Panc1 (cell line): Measurements from ENCODE around the gene AIFM3. TPM values are rescaled to one million over a fixed set of nuclear protein-coding genes. Genes with fewer than 3 reads are reported as not detected.

ENCODE experiments used
- ATAC-seq: fragments of 200-7000 bp; cut with Tn5 transposase; 2 replicates; pipeline ENCODE4 v1.9.1; 2020; ENCODE audit warnings: mild to moderate bottlenecking, moderate library complexity
- BruUV-seq: library from RNA; stranded (reverse); fragments of 400-500 nt; replicated peaks from 2 replicates; lab custom pipeline; 2021; lab: Mats Ljungman, UMichigan
- CTCF ChIA-PET: fragments of 300-600 bp; sonication (Branson Sonifier 250); formaldehyde crosslinking; loops from one replicate; lab custom pipeline; 2022; ENCODE audit warnings: antibody characterized with exemption; lab: Charles Lee
- POLR2A ChIA-PET: fragments of 300-600 bp; sonication (Branson Sonifier 250); formaldehyde crosslinking; loops from one replicate; lab custom pipeline; 2022; ENCODE audit warnings: antibody characterized with exemption; lab: Charles Lee
- DNase-seq: peaks from one replicate; pipeline ENCODE4 v3.0.0-alpha.2; 2010; ENCODE audit warnings: low read depth, low spot score
- H3K27ac ChIP-seq: 2 replicates; pipeline ENCODE4 v1.5.1; 2011; ENCODE audit warnings: mild to moderate bottlenecking, low read length, inconsistent platforms
- H3K27me3 ChIP-seq: fragments of 200-500 bp; sonication (Bioruptor generic); 2 replicates; pipeline ENCODE4 v1.6.0; 2014; ENCODE audit warnings: low read length, inconsistent platforms; ENCODE audit not compliant: control insufficient read depth, insufficient read depth
- H3K36me3 ChIP-seq: fragments of 200-500 bp; sonication (Bioruptor generic); 2 replicates; pipeline ENCODE4 v1.5.1; 2014; ENCODE audit warnings: inconsistent platforms, mild to moderate bottlenecking, low read length, moderate library complexity; ENCODE audit not compliant: control insufficient read depth, insufficient read depth
- H3K4me1 ChIP-seq: 2 replicates; pipeline ENCODE4 v1.5.1; 2011; ENCODE audit warnings: inconsistent platforms, mild to moderate bottlenecking, low read length, moderate library complexity; ENCODE audit not compliant: control insufficient read depth, insufficient read depth
- H3K4me3 ChIP-seq, 2 experiments: 2 replicates each; pipeline ENCODE4 v1.5.1; 2011 to 2012; ENCODE audit warnings: low read depth in 2 of 2, low read length in 2 of 2, mild to moderate bottlenecking in 2 of 2, inconsistent platforms in 1 of 2, moderate library complexity in 1 of 2
- H3K9me3 ChIP-seq: fragments of 200-500 bp; sonication (Bioruptor generic); 2 replicates; pipeline ENCODE4 v1.5.1; 2014; ENCODE audit warnings: low read depth, mild to moderate bottlenecking, inconsistent platforms, low read length, moderate library complexity; ENCODE audit not compliant: control insufficient read depth, insufficient read depth
- POLR2AphosphoS5 ChIP-seq: IDR thresholded peaks from 2 replicates; pipeline ENCODE4 v1.6.1; 2012; ENCODE audit warnings: mild to moderate bottlenecking, low read depth, low read length, moderate library complexity
- SIN3A ChIP-seq: IDR thresholded peaks from 2 replicates; pipeline ENCODE4 v1.6.1; 2012; ENCODE audit warnings: low read depth, mild to moderate bottlenecking, low read length, moderate library complexity, borderline replicate concordance; ENCODE audit not compliant: insufficient read depth
- TCF7L2 ChIP-seq: IDR thresholded peaks from 2 replicates; pipeline ENCODE4 v1.6.1; 2011; ENCODE audit warnings: mild to moderate bottlenecking, low read depth, low read length, inconsistent platforms
- in situ Hi-C: cut with HindIII; loops from 2 replicates; pipeline ENCODE4 v1.10.0; 2016; ENCODE audit warnings: low sequenced_read_pairs, low pct_unique_long_range_greater_than_20kb
- intact Hi-C: fragments of 100-400 bp; cut with micrococcal nuclease; formaldehyde crosslinking; loops from one replicate; pipeline ENCODE4 v1.10.0; 2022; ENCODE audit not compliant: unreplicated experiment
- total RNA-seq: library from RNA; stranded (reverse); gene quantifications from one replicate; pipeline ENCODE4 v1.2.1, GENCODE V29; 2021; ENCODE audit not compliant: unreplicated experiment
- TF ChIP-seq, protein P1 (sequence below), 2 experiments: IDR thresholded peaks; 2 replicates each; pipeline ENCODE4 v1.6.1; 2011 to 2012; ENCODE audit warnings: low read depth in 2 of 2, control low read depth in 1 of 2, low read length in 1 of 2, mild to moderate bottlenecking in 1 of 2, moderate library complexity in 1 of 2; ENCODE audit not compliant: insufficient read depth in 1 of 2
- TF ChIP-seq, protein P2 (sequence below): fragments of 450-650 bp; IDR thresholded peaks from 2 replicates; pipeline ENCODE4 v1.5.1; 2017; ENCODE audit warnings: mild to moderate bottlenecking

Gene AIFM3
- total RNA-seq, 1 experiment from 2014 or later: 2.7 TPM

DNA sequence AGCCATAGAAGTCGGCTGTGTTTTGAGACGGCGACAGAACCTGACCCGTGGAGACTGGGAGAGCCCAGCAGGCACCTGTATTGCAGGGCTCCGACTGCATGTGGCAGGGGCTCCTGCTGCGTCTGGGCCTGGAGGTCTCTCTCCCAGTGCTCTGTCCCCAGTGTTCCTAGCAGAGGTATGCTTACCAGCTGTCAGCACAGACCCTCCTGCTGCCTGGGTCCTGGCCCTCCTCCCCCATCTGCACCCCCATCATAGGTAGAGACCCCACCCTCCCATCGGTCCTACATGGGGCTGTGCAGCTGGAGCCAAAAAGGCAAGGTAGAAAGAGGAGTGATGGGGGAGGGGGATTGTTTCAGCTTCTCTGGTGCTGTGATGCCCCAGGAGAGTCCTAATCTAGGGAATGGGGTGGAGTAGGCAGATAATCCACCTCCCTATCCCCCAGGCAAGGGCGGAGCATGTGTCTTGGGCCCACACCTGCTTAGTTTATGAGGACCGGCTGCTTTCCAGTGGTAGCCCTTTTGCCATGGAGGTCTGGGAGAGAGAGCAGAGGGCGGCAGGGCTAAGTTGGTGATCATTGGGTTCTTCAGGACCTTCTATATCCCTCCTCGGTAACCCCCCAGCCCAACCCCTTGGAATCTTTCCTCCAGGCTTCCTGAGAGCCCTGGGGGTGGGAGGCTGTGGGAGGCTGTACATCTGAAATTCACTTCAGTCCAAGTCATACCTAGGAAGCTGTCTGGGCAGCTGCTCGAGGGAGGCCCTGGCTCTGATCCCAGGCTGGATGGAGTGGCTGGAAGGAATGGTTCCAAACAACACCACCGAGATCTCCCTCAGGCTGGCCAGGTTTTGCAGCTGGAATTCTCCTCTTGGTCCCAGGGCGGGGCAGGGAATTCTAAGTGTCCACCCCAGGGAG, 60.0 kb downstream of the AIFM3 start:
- intact Hi-C loops: no loop called here

DNA sequence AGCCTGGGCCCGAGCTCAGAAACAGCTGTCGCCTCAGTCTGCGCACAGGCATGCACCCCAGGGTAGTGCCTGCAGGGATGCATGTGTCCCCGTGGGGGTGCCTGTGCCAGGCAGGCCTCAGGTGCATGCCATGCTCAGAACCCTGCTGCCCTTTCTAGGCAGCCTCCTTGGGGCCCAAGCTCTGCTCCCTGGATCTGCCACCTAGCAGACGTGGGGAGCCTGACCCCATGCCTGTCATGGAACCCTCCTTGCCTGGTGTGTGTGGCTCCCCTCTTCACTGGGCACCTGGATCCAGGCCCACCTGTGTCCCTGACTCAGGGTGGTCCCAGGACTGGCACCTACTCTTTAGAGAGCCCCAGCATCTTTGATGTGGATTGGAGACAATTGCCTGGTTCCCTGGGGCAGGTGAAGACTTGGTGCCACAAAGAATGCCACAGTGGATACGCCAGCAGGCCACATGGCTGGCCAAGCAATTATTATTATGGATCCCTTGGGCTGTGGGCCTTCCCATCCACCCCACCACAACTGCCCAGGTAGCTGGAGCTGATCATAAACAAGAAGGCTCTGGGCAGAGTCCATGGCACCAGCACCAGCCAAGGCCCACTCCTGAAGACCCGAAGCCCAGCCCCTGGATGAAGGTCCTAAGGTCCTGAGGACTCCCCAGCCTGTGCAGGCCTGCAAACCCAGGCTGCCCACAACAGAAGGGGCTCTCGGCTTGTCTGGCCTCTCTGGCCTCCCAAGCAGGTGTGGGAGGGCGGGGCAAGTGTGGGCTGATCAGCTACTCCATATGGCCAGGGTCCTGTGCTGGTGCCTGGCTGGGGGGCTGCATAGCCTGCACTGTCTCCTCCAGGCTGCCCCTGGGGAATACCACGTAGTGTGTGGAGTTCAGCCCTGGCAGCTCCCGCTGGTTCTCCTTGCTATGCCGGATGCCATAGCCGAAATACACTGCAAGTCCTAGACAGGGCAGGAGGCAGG, 61.5 kb downstream of the AIFM3 start:
- Histone ChIP-seq H3K4me3 (no peak overlapping the region), H3K36me3 (no peaks in the 10 kb centered on the region), H3K4me1 (no peaks in the 10 kb centered on the region), H3K27ac (no peak overlapping the region), H3K27me3 (no peaks in the 10 kb centered on the region), H3K9me3 (no peaks in the 10 kb centered on the region)
- POLR2A ChIA-PET: no interaction called here
- BruUV-seq: no TSS peak
- no peak for ATAC-seq
- in situ Hi-C loops: no loop called here
- CTCF ChIA-PET: no interaction called here
- intact Hi-C loops: no loop called here
- TF ChIP-seq, protein P1, sequence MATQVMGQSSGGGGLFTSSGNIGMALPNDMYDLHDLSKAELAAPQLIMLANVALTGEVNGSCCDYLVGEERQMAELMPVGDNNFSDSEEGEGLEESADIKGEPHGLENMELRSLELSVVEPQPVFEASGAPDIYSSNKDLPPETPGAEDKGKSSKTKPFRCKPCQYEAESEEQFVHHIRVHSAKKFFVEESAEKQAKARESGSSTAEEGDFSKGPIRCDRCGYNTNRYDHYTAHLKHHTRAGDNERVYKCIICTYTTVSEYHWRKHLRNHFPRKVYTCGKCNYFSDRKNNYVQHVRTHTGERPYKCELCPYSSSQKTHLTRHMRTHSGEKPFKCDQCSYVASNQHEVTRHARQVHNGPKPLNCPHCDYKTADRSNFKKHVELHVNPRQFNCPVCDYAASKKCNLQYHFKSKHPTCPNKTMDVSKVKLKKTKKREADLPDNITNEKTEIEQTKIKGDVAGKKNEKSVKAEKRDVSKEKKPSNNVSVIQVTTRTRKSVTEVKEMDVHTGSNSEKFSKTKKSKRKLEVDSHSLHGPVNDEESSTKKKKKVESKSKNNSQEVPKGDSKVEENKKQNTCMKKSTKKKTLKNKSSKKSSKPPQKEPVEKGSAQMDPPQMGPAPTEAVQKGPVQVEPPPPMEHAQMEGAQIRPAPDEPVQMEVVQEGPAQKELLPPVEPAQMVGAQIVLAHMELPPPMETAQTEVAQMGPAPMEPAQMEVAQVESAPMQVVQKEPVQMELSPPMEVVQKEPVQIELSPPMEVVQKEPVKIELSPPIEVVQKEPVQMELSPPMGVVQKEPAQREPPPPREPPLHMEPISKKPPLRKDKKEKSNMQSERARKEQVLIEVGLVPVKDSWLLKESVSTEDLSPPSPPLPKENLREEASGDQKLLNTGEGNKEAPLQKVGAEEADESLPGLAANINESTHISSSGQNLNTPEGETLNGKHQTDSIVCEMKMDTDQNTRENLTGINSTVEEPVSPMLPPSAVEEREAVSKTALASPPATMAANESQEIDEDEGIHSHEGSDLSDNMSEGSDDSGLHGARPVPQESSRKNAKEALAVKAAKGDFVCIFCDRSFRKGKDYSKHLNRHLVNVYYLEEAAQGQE (IDR thresholded peaks at IDR 0.05; ENCODE audit: insufficient read depth in 1 of 2, low read depth in 2 of 2, low read length in 1 of 2): no peak
- TF ChIP-seq TCF7L2 (no peak), POLR2AphosphoS5 (no peak), SIN3A (no peak)
- TF ChIP-seq, protein P2, sequence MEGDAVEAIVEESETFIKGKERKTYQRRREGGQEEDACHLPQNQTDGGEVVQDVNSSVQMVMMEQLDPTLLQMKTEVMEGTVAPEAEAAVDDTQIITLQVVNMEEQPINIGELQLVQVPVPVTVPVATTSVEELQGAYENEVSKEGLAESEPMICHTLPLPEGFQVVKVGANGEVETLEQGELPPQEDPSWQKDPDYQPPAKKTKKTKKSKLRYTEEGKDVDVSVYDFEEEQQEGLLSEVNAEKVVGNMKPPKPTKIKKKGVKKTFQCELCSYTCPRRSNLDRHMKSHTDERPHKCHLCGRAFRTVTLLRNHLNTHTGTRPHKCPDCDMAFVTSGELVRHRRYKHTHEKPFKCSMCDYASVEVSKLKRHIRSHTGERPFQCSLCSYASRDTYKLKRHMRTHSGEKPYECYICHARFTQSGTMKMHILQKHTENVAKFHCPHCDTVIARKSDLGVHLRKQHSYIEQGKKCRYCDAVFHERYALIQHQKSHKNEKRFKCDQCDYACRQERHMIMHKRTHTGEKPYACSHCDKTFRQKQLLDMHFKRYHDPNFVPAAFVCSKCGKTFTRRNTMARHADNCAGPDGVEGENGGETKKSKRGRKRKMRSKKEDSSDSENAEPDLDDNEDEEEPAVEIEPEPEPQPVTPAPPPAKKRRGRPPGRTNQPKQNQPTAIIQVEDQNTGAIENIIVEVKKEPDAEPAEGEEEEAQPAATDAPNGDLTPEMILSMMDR: no peak
- no peak for DNase-seq

More for the DNA sequence above, 60.0 kb downstream of the AIFM3 start:
- TF ChIP-seq TCF7L2: no peak
- no peak for TF ChIP-seq POLR2AphosphoS5
- no peak for TF ChIP-seq SIN3A
- TF ChIP-seq, protein P2: no peak
- TF ChIP-seq, protein P1 (IDR thresholded peaks at IDR 0.05; ENCODE audit: insufficient read depth in 1 of 2, low read depth in 2 of 2, low read length in 1 of 2): no peak
- CTCF ChIA-PET: no interaction called here
- in situ Hi-C loops: no loop called here
- DNase-seq (no peak), ATAC-seq (no peak)
- Histone ChIP-seq H3K36me3 (no peaks in the 10 kb centered on the region), H3K4me1 (no peaks in the 10 kb centered on the region), H3K27me3 (no peaks in the 10 kb centered on the region), H3K4me3 (no peak overlapping the region), H3K27ac (no peak overlapping the region), H3K9me3 (no peaks in the 10 kb centered on the region)
- POLR2A ChIA-PET: no interaction called here
- BruUV-seq: no TSS peak
